HG03039 (cell line): ENCODE data around the gene FAM13C.
"Not testable (repeated sequence)": the region's sequence is repeated elsewhere in the genome, so short reads cannot be mapped to it uniquely, and the experiment has no call there.

Experiments
- ATAC-seq: cut with Tn5 transposase; IDR thresholded peaks from one replicate; pipeline ENCODE4 v1.9.1; 2021; ENCODE audit warnings: mild to moderate bottlenecking, moderate library complexity; ENCODE audit not compliant: unreplicated experiment

Gene FAM13C

GRCh38 chr10:59362144-59362958, at the start of gene FAM13C:
TSS of gene FAM13C (minus strand) at chr10:59362549. CDS start at chr10:59362460, 89 bp downstream.
- no peak for ATAC-seq

- no peak for ATAC-seq
These were observed 42.9 kb upstream of the FAM13C start for GRCh38 chr10:59405235-59405634.

- no peak for ATAC-seq
These were observed 37.9 kb upstream of the FAM13C start for GRCh38 chr10:59400214-59400613.

- not testable (repeated sequence) for ATAC-seq
These were observed 37.0 kb upstream of the FAM13C start for GRCh38 chr10:59399329-59399728.

- no peak for ATAC-seq
These were observed 35.6 kb upstream of the FAM13C start for GRCh38 chr10:59397961-59398360.

GRCh38 chr10:59395984-59396383, 33.6 kb upstream of the FAM13C start:
- no peak for ATAC-seq

- ATAC-seq = no peak
These were observed 31.0 kb upstream of the FAM13C start for GRCh38 chr10:59393349-59393748.

- ATAC-seq = no peak
These were observed 28.7 kb upstream of the FAM13C start for GRCh38 chr10:59391060-59391459.

GRCh38 chr10:59388671-59388976, 26.3 kb upstream of the FAM13C start:
- ATAC-seq = no peak

- ATAC-seq = no peak
These were observed 25.8 kb upstream of the FAM13C start for GRCh38 chr10:59387951-59388670.

- ATAC-seq = no peak
These were observed 22.4 kb upstream of the FAM13C start for GRCh38 chr10:59384761-59385160.

- no peak for ATAC-seq
These were observed 21.6 kb upstream of the FAM13C start for GRCh38 chr10:59383908-59384307.

- no peak for ATAC-seq
These were observed 21.1 kb upstream of the FAM13C start for GRCh38 chr10:59383436-59383835.

- no peak for ATAC-seq
These were observed 20.5 kb upstream of the FAM13C start for GRCh38 chr10:59382831-59383295.

- ATAC-seq = no peak
These were observed 19.3 kb upstream of the FAM13C start for GRCh38 chr10:59381687-59382086.

GRCh38 chr10:59376846-59377245, 14.5 kb upstream of the FAM13C start:
- no peak for ATAC-seq

- ATAC-seq = no peak
These were observed 13.6 kb upstream of the FAM13C start for GRCh38 chr10:59375990-59376389.

- ATAC-seq = no peak
These were observed 12.6 kb upstream of the FAM13C start for GRCh38 chr10:59374916-59375315.

GRCh38 chr10:59373071-59373470, 10.7 kb upstream of the FAM13C start:
- ATAC-seq = no peak

- ATAC-seq = no peak
These were observed 10.2 kb upstream of the FAM13C start for GRCh38 chr10:59372543-59372942.

GRCh38 chr10:59366290-59366689, 3.9 kb upstream of the FAM13C start:
- ATAC-seq = no peak

- no peak for ATAC-seq
These were observed 1.2 kb upstream of the FAM13C start for GRCh38 chr10:59363446-59363958.
